ENCODE measurements around the gene IRAG1.

The IRAG1 gene

GRCh38 chr11:10719616-10720015, 26.1 kb upstream of the IRAG1 start:
- Histone ChIP-seq H3K4me1 (ENCODE audit: control insufficient read depth, insufficient read depth, low read length) (no peaks in the 10 kb centered on the region), H3K36me3 (ENCODE audit: control insufficient read depth in 2 of 2, insufficient read depth in 1 of 2, low read length in 2 of 2) (no peaks in the 10 kb centered on the region), H3K9me3 (ENCODE audit: control insufficient read depth, insufficient read depth, low read depth, low read length) (no peaks in the 10 kb centered on the region), H3K4me3 (ENCODE audit: low read depth, low read length) (no peak overlapping the region), H3K27ac (ENCODE audit: extremely low read depth, low read depth, low read length) (no peak overlapping the region)
- TF ChIP-seq ZNF785 (tag by site-specific recombination; IDR thresholded peaks at IDR 0.05) (no peak), SP2 (tag by site-specific recombination; IDR thresholded peaks at IDR 0.05) (no peak), ZNF280C (tag by site-specific recombination; IDR thresholded peaks at IDR 0.05) (no peak), INSM2 (tag by site-specific recombination; IDR thresholded peaks at IDR 0.05) (no peak), GLIS2 (tag by site-specific recombination; IDR thresholded peaks at IDR 0.05) (no peak), ZNF138 (tag by site-specific recombination; IDR thresholded peaks at IDR 0.05; ENCODE audit: borderline replicate concordance) (no peak), ZNF660 (tag by site-specific recombination; IDR thresholded peaks at IDR 0.05) (no peak), HOXD13 (CRISPR knock-in tag; IDR thresholded peaks at IDR 0.05; ENCODE audit: borderline replicate concordance) (no peak), ZNF518A (tag by site-specific recombination; conservative IDR thresholded peaks at IDR 0.05; ENCODE audit: low read depth) (no peak), ZNF707 (tag by site-specific recombination; IDR thresholded peaks at IDR 0.05) (no peak), ZNF654 (tag by site-specific recombination; IDR thresholded peaks at IDR 0.05; ENCODE audit: low read depth) (no peak), ZNF214 (tag by site-specific recombination; IDR thresholded peaks at IDR 0.05; ENCODE audit: borderline replicate concordance) (no peak), ZSCAN30 (tag by site-specific recombination; IDR thresholded peaks at IDR 0.05) (no peak), ZNF610 (tag by site-specific recombination; IDR thresholded peaks at IDR 0.05; ENCODE audit: borderline replicate concordance) (no peak), PRDM1 (tag by site-specific recombination; IDR thresholded peaks at IDR 0.05) (no peak)
- ChIA-PET CTCF (interaction anchor here (0.5 to 1.7 kb wide), 2 partner anchors 11 to 178 kb away, joined by 4 to 5 read pairs; partner anchors contain the start of gene RNF141), POLR2A (no interaction called here)

GRCh38 chr11:10716543-10717259, 23.1 kb upstream of the IRAG1 start:
- Histone ChIP-seq H3K27ac (ENCODE audit: extremely low read depth, low read depth, low read length) (no peak overlapping the region), H3K36me3 (ENCODE audit: control insufficient read depth in 2 of 2, insufficient read depth in 1 of 2, low read length in 2 of 2) (no peaks in the 10 kb centered on the region), H3K4me3 (ENCODE audit: low read depth, low read length) (no peak overlapping the region), H3K4me1 (ENCODE audit: control insufficient read depth, insufficient read depth, low read length) (no peaks in the 10 kb centered on the region), H3K9me3 (ENCODE audit: control insufficient read depth, insufficient read depth, low read depth, low read length) (no peaks in the 10 kb centered on the region)
- POLR2A ChIA-PET = no interaction called here
- TF ChIP-seq ZNF660 (tag by site-specific recombination; IDR thresholded peaks at IDR 0.05) (no peak), ZNF621 (tag by site-specific recombination; IDR thresholded peaks at IDR 0.05) (no peak), ZNF311 (tag by site-specific recombination; IDR thresholded peaks at IDR 0.05; ENCODE audit: borderline replicate concordance) (no peak), ZNF777 (tag by site-specific recombination; IDR thresholded peaks at IDR 0.05; ENCODE audit: borderline replicate concordance) (no peak), ZNF585B (tag by site-specific recombination; IDR thresholded peaks at IDR 0.05) (no peak), ZNF394 (tag by site-specific recombination; IDR thresholded peaks at IDR 0.05; ENCODE audit: borderline replicate concordance) (no peak), KLF1 (tag by site-specific recombination; IDR thresholded peaks at IDR 0.05) (no peak)
- CTCF ChIA-PET = interaction anchor here (0.6 kb wide), 1 partner anchor 195 kb away, joined by 3 read pairs; no protein-coding TSS in a partner anchor
